ENCODE data around the gene EFCAB13.
A peak's percentile ranks its signal among the peaks of the same experiment; 100 is the strongest.
"Not testable (repeated sequence)": the region's sequence is repeated elsewhere in the genome, so short reads cannot be mapped to it uniquely, and the experiment has no call there.

EFCAB13 gene

DNA sequence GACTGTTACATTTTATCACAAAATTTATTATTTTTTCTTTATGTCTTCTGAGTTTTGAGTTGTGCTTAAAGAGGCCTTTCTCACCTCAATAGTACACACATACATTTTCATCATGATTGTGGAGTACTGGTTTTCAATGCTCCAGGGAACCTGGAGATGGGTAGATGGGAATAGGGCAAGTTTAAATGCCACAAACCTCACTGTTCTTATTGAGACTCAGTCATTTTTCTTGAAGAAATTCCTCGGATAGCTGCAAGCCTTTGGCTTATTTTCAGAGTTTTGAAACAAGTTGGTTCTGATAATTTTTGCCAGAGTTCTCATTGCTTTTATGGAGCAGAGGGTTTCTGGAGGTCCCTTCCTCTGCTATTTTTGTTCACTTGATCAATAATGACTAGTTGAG is 34.9 kb downstream of the EFCAB13 start:
- Mint-ChIP-seq H3K9me3 (no peaks in the 10 kb centered on the region), H3K4me3 (no peak overlapping the region), H3K27ac (no peak overlapping the region), H3K4me1 (peaks cover 4% of the 10 kb centered on the region), H3K27me3 (no peaks in the 10 kb centered on the region)
- ATAC-seq (no peak), DNase-seq (no peak)

DNA sequence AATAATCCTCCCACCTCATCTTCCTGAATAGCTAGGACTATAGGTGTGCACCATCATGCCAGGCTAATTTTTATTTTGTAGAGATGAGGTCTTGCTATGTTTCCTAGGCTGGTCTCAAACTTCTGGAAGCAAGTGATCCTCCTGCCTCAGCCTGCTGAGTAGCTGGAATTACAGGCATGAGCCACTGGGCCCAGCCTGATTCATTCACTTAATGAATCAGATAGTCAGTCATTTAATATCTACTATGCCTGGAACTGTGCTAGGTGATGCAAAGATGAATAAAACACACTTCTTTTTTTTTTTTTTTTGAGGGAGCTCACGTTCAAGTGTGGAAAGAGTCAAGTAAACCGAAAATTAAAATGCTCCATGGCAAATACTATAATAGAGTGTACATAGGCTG is 39.4 kb downstream of the EFCAB13 start:
- H3K4me3 Mint-ChIP-seq: no peak overlapping the region
- no peaks in the 10 kb centered on the region for H3K4me1 Mint-ChIP-seq
- ATAC-seq (no peak), DNase-seq (no peak)
- no peaks in the 10 kb centered on the region for H3K9me3 Mint-ChIP-seq
- no peak overlapping the region for H3K27ac Mint-ChIP-seq
- H3K27me3 Mint-ChIP-seq: no peaks in the 10 kb centered on the region

GRCh38 chr17:47367257-47367656 is 43.5 kb downstream of the EFCAB13 start:
- DNase-seq (no peak), ATAC-seq (no peak)
- Mint-ChIP-seq H3K27ac (no peak overlapping the region), H3K4me3 (no peak overlapping the region), H3K27me3 (no peaks in the 10 kb centered on the region), H3K4me1 (no peaks in the 10 kb centered on the region), H3K9me3 (peaks cover 0 to 4% of the 10 kb centered on the region in 2 donors)

DNA sequence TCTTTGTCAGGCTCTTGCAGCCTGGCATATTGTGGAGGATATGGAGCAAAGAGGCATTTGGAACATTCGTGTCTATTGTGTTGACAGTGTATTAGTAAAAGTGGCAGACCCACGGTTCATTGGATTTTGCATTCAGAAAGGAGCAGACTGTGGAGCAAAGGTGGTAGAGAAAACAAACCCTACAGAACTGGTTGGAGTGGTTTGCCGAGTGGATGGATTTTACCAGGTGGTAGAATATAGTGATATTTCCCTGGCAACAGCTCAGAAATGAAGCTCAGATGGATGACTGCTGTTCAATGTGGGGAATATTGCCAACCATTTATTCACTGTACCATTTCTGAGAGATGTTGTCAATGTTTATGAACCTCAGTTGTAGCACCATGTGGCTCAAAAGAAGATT is 44.5 kb downstream of the EFCAB13 start:
- Mint-ChIP-seq H3K27ac (no peak overlapping the region), H3K9me3 (peaks cover 8 to 12% of the 10 kb centered on the region in 2 donors), H3K4me1 (no peaks in the 10 kb centered on the region), H3K4me3 (no peak overlapping the region), H3K27me3 (no peaks in the 10 kb centered on the region)
- ATAC-seq (no peak), DNase-seq (no peak)

DNA sequence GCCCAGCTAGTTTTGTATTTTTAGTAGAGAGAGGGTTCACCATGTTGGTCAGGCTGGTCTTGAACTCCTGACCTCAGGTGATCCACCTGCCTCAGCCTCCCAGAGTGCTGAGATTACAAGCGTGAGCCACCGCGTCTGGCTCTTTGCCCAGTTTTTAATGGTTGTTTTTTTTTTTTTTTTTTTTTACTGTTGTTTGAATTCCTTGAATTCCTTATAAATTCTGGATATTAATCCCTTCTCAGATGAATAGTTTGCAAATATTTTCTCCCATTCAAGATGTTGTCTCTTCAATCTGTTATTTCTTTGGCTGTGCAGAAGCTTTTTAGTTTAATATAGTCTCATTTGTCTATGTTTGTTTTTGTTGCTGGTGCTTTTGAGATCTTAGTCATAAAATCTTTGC is 47.1 kb downstream of the EFCAB13 start:
- DNase-seq, H3K27me3 Mint-ChIP-seq, ATAC-seq, H3K4me1 Mint-ChIP-seq, H3K27ac Mint-ChIP-seq, H3K4me3 Mint-ChIP-seq: not testable (repeated sequence)
- H3K9me3 Mint-ChIP-seq: peaks cover 11 to 15% of the 10 kb centered on the region in 2 donors

GRCh38 chr17:47373002-47373401 is 49.2 kb downstream of the EFCAB13 start:
- H3K9me3 Mint-ChIP-seq: peaks cover 11 to 15% of the 10 kb centered on the region in 2 donors
- no peak overlapping the region for H3K27ac Mint-ChIP-seq
- H3K4me3 Mint-ChIP-seq: no peak overlapping the region
- no peaks in the 10 kb centered on the region for H3K27me3 Mint-ChIP-seq
- DNase-seq (no peak), ATAC-seq (no peak)
- H3K4me1 Mint-ChIP-seq: no peaks in the 10 kb centered on the region

DNA sequence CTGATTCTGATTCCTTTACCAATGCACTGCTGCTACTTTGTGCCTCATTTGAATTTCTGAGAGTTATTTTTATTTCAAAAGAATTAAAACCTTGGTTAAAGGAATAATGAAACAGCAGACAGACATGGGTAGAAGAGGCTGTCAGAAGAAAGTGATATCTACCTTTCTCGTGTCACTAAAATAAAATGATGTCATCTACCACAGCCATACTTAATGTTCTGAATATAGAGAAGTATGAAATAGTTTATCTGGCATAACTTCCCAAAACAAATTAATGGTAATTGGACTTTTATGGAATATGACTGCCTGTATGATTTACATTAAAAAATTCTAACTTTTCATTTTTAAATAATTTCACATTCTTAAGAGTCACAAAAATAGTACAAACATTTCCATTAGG is 52.5 kb downstream of the EFCAB13 start:
- Mint-ChIP-seq H3K27ac (no peak overlapping the region), H3K27me3 (no peaks in the 10 kb centered on the region), H3K4me1 (no peaks in the 10 kb centered on the region), H3K9me3 (peaks cover 11 to 15% of the 10 kb centered on the region in 2 donors), H3K4me3 (no peak overlapping the region)
- DNase-seq (no peak), ATAC-seq (no peak)

DNA sequence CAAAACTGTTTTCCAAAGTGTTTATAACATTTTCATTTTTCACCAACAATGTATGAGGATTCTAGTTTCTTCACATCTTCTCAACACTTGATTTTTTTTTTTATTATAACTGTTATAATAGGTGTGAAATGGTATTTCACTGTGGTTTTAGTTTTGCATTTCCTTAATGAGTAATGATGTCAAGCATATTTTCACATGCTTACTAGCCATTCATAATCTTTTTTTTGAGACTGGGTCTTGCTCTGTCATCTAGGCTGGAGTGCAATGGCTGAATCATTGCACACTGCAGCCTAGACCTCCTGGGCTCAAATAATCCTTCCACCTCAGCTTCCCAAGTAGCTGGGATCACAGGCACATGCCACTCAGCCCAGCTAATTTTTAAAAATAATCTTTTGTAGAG is 65.1 kb downstream of the EFCAB13 start:
- no peak for ATAC-seq
- Mint-ChIP-seq H3K27ac (peak overlapping the region in 1 of 2 donors; percentile 31), H3K27me3 (no peaks in the 10 kb centered on the region), H3K4me1 (no peaks in the 10 kb centered on the region), H3K9me3 (peaks cover 6 to 13% of the 10 kb centered on the region in 2 donors), H3K4me3 (no peak overlapping the region)
- no peak for DNase-seq

GRCh38 chr17:47397532-47398128 is 73.9 kb downstream of the EFCAB13 start:
- DNase-seq, H3K4me3 Mint-ChIP-seq, H3K9me3 Mint-ChIP-seq, H3K4me1 Mint-ChIP-seq, ATAC-seq, H3K27ac Mint-ChIP-seq, H3K27me3 Mint-ChIP-seq: not testable (repeated sequence)

GRCh38 chr17:47400333-47400732 is 76.6 kb downstream of the EFCAB13 start:
- H3K4me1 Mint-ChIP-seq: no peaks in the 10 kb centered on the region
- H3K4me3 Mint-ChIP-seq: no peak overlapping the region
- H3K27me3 Mint-ChIP-seq: no peaks in the 10 kb centered on the region
- H3K9me3 Mint-ChIP-seq: no peaks in the 10 kb centered on the region
- no peak for ATAC-seq
- H3K27ac Mint-ChIP-seq: no peak overlapping the region
- no peak for DNase-seq

- ATAC-seq (no peak), DNase-seq (no peak)
- H3K27me3 Mint-ChIP-seq: no peaks in the 10 kb centered on the region
- H3K27ac Mint-ChIP-seq: no peak overlapping the region
- H3K9me3 Mint-ChIP-seq: no peaks in the 10 kb centered on the region
- no peak overlapping the region for H3K4me3 Mint-ChIP-seq
- H3K4me1 Mint-ChIP-seq: no peaks in the 10 kb centered on the region
Measured at GRCh38 chr17:47401100-47401499, 77.3 kb downstream of the EFCAB13 start.

DNA sequence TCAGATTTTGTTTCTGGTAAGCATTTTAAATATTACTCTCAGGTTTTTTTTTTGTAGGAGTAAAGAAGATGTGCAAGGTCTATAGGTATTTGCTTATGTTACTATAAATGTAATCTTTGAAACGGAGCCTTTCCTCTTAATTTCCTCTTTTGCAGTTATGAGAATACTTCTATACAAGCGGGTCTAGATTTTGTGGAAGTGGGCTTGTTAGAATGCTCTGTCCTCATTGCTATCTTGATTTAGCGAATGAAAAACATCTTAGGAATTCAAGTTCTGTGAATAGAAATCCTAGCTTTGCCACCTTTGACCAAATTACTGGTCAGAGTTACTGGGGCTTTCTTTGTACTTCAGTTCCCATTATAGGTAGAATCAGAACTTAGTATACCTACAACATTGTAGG is 80.3 kb downstream of the EFCAB13 start:
- Mint-ChIP-seq H3K4me3 (no peak overlapping the region), H3K9me3 (no peaks in the 10 kb centered on the region), H3K4me1 (no peaks in the 10 kb centered on the region), H3K27me3 (no peaks in the 10 kb centered on the region), H3K27ac (no peak overlapping the region)
- no peak for ATAC-seq
- no peak for DNase-seq

DNA sequence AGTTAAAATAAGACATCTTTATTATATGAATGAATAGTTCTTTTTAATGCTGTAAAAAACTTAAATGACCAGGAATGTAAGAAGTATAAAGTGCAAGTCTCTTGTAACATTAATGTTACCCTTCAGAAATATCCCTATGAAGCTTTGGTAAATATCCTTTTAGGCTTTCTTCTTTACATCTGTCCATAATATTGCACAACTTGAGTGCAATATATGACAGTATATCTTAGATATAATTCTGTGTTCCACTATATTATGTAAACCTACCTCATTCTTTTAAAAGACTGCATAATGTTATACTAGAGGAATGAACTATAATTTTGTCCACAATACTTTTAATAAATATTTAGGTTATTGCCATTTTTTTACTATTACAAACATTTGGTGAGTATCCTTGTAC is 81.1 kb downstream of the EFCAB13 start:
- Mint-ChIP-seq H3K27ac (no peak overlapping the region), H3K4me1 (no peaks in the 10 kb centered on the region), H3K4me3 (no peak overlapping the region), H3K9me3 (no peaks in the 10 kb centered on the region), H3K27me3 (no peaks in the 10 kb centered on the region)
- no peak for ATAC-seq
- no peak for DNase-seq

DNA sequence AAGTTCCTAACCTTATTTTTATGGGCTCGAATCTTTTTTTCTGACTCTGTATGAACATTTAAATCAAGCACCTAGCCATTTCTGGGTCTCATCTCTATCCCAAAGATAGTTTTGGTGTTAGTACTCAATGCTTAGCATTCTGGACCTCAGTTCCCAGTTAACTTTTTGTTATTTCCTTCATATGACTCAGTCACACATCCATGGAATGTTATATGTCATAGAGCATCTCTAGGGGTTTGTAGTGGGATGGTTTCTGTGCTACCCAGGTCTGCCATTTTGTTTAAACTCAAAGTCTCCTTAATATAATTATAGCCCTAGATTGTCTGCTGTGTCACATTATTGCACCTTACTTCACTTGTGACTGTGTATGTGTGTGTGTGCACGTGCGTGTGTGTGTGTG is 90.1 kb downstream of the EFCAB13 start:
- no peak for ATAC-seq
- Mint-ChIP-seq H3K27ac (no peak overlapping the region), H3K4me1 (no peaks in the 10 kb centered on the region), H3K4me3 (no peak overlapping the region), H3K9me3 (no peaks in the 10 kb centered on the region), H3K27me3 (no peaks in the 10 kb centered on the region)
- DNase-seq: no peak

GRCh38 chr17:47414612-47415011 is 90.9 kb downstream of the EFCAB13 start:
- no peak for ATAC-seq
- Mint-ChIP-seq H3K4me1 (no peaks in the 10 kb centered on the region), H3K27ac (no peak overlapping the region), H3K4me3 (no peak overlapping the region), H3K9me3 (no peaks in the 10 kb centered on the region), H3K27me3 (no peaks in the 10 kb centered on the region)
- DNase-seq: no peak

DNA sequence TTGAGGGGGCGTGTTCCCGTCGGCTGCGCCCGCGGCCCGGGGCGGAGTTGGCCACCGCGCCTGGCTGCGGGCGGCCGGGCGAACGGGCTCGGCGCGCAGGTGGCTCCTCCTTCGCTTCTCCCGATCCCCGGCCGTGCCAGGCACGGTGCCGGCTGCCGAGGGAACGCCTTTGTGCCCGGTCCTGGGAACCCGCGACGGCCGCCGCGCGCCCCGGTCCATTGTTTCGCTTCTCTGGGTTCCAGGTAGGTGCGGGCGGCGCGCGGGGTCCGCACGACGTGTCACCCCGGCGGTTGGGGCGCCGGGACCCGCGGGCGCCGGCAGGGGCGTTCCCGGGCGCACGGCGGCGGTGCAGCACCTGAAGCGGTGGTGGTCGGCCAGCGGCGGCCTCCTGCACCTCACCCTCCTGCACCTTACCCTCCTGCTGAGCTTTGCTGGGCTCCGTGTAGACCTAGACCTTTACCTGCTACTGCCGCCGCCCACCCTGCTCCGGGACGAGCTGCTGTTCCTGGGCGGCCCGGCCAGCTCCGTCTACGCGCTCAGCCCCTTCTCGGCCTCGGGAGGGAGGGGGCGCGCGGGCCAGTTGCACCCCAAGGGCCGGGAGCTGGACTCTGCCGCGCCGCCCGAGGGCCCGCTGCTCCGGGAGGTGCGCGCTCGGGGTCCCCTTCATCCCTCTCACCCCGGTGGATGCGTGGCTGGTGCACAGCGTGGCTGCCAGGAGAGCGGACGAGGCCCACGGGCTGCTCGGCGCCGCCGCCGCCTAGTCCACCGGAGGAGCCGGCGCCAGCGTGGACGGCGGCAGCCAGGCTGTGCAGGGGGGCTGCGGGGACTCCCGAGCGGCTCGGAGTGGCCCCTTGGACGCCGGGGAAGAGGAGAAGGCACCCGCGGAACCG is 99.9 kb downstream of the EFCAB13 start:
- ATAC-seq (peak; percentile 69), DNase-seq (peak in 1 of 2 donors; percentile 11)
- Mint-ChIP-seq H3K27ac (no peak overlapping the region), H3K4me3 (peak overlapping the region; percentile 71 to 76), H3K9me3 (no peaks in the 10 kb centered on the region), H3K4me1 (peaks cover 6% of the 10 kb centered on the region), H3K27me3 (peaks cover 11% of the 10 kb centered on the region)
